Endothelial cell of umbilical vein (primary cell): ENCODE data around the gene SLC66A2. TPM values are rescaled to one million over a fixed set of nuclear protein-coding genes. Genes with fewer than 3 reads are reported as not detected.

Source experiments
- BruUV-seq: library from RNA; stranded (reverse); fragments of 400-500 nt; replicated peaks from 2 replicates; lab custom pipeline; 2021; lab: Mats Ljungman, UMichigan
- CTCF ChIA-PET: fragments of 300-600, 350-600 bp; sonication (Branson Sonifier 250); formaldehyde crosslinking; loops from one replicate; lab custom pipeline; 2021; ENCODE audit warnings: antibody characterized with exemption, inconsistent platforms; lab: Charles Lee
- POLR2A ChIA-PET: fragments of 300-600, 350-600 bp; sonication (Branson Sonifier 250); formaldehyde crosslinking; loops from one replicate; lab custom pipeline; 2021; ENCODE audit warnings: antibody characterized with exemption, inconsistent platforms; lab: Charles Lee
- DNase-seq: peaks from one replicate; pipeline ENCODE4 v3.0.0-alpha.2; 2011; ENCODE audit warnings: low read depth, low spot score
- FAIRE-seq: peaks from 2 replicates; lab custom pipeline; 2011; peaks lifted over from hg19 to GRCh38; lab: Jason Lieb, UNC
- H2AFZ ChIP-seq: 2 replicates; pipeline ENCODE4 v1.6.0; 2012; ENCODE audit warnings: low read depth, low read length, control low read depth, inconsistent platforms
- H3K27ac ChIP-seq: 2 replicates; pipeline ENCODE4 v1.5.1; 2011; ENCODE audit warnings: low read depth, mild to moderate bottlenecking, control low read depth, low read length, moderate library complexity; ENCODE audit not compliant: insufficient read depth
- H3K27me3 ChIP-seq, 2 experiments: 2 replicates each; pipeline versions ENCODE4 v1.6.0 to v1.6.1; 2011; ENCODE audit warnings: low read length in 2 of 2, mixed read lengths in 1 of 2; ENCODE audit not compliant: control insufficient read depth in 2 of 2, insufficient read depth in 2 of 2
- H3K36me3 ChIP-seq, 2 experiments: 2 replicates in 1 of 2; 3 replicates in 1 of 2; pipeline ENCODE4 v1.5.1; 2011; ENCODE audit warnings: low read length in 2 of 2, mild to moderate bottlenecking in 1 of 2, moderate library complexity in 1 of 2; ENCODE audit not compliant: control insufficient read depth in 2 of 2, insufficient read depth in 2 of 2; ENCODE audit errors: extremely low read depth in 1 of 2
- H3K4me1 ChIP-seq: 3 replicates; pipeline ENCODE4 v1.5.1; 2011; ENCODE audit warnings: mild to moderate bottlenecking, low read length; ENCODE audit not compliant: control insufficient read depth, insufficient read depth; ENCODE audit errors: extremely low read depth
- H3K4me2 ChIP-seq: 2 replicates; pipeline ENCODE4 v1.6.1; 2011; ENCODE audit warnings: low read length, control low read depth, mixed read lengths; ENCODE audit not compliant: insufficient read depth
- H3K4me3 ChIP-seq, 3 experiments: fragments of 200-600 bp in 1 of 3; sonication (generic), shearing (Covaris generic) in 1 of 3; replicated peaks in 1 of 3; 2 replicates each; pipeline ENCODE4 v1.5.1; 2011 to 2016; ENCODE audit warnings: control low read depth in 3 of 3, low read length in 3 of 3, mild to moderate bottlenecking in 2 of 3, inconsistent platforms in 1 of 3, low read depth in 1 of 3, moderate library complexity in 1 of 3; ENCODE audit not compliant: insufficient read depth in 1 of 3
- H3K79me2 ChIP-seq: 2 replicates; pipeline ENCODE4 v1.6.0; 2012; ENCODE audit warnings: low read length, inconsistent platforms; ENCODE audit not compliant: control insufficient read depth, insufficient read depth
- H3K9ac ChIP-seq: replicated peaks from 2 replicates; pipeline ENCODE3; 2011; ENCODE audit warnings: low read length, control low read depth; ENCODE audit not compliant: insufficient read depth; ENCODE audit errors: extremely low read depth
- H3K9me1 ChIP-seq: replicated peaks from 3 replicates; pipeline ENCODE4 v1.6.0; 2011; ENCODE audit warnings: mild to moderate bottlenecking, low read length; ENCODE audit not compliant: control insufficient read depth, insufficient read depth; ENCODE audit errors: extremely low read depth
- H3K9me3 ChIP-seq: replicated peaks from 2 replicates; pipeline ENCODE4 v1.5.1; 2012; ENCODE audit warnings: low read length, inconsistent platforms; ENCODE audit not compliant: control insufficient read depth, insufficient read depth
- H4K20me1 ChIP-seq: replicated peaks from 2 replicates; pipeline ENCODE3; 2011; ENCODE audit warnings: mild to moderate bottlenecking, low read length; ENCODE audit not compliant: control insufficient read depth, insufficient read depth; ENCODE audit errors: extremely low read depth
- CTCF ChIP-seq, 2 donors: IDR thresholded peaks; 1 replicate in 1 of 2; 2 replicates in 1 of 2; pipeline ENCODE4 v1.5.1; 2011; ENCODE audit warnings: low read length in 2 of 2, mild to moderate bottlenecking in 2 of 2, moderate library complexity in 2 of 2, control low read depth in 1 of 2, inconsistent platforms in 1 of 2, low read depth in 1 of 2; ENCODE audit not compliant: insufficient read depth in 1 of 2; ENCODE audit errors: extremely low read depth in 1 of 2
- EZH2 ChIP-seq: IDR thresholded peaks from 2 replicates; pipeline ENCODE4 v1.6.1; 2012; ENCODE audit warnings: borderline replicate concordance, low read depth, mild to moderate bottlenecking, moderate library complexity, low read length, inconsistent platforms; ENCODE audit not compliant: severe bottlenecking
- GATA2 ChIP-seq: IDR thresholded peaks from 2 replicates; pipeline ENCODE4 v1.7.0; 2011; ENCODE audit warnings: low read depth, mild to moderate bottlenecking, moderate library complexity, mixed read lengths, low read length; ENCODE audit not compliant: insufficient read length, insufficient read depth
- JUN ChIP-seq: IDR thresholded peaks from 2 replicates; pipeline ENCODE4 v1.6.1; 2011; ENCODE audit warnings: borderline replicate concordance, low read depth; ENCODE audit not compliant: insufficient read length, insufficient read depth
- MYC ChIP-seq: IDR thresholded peaks from one replicate; pipeline ENCODE4 v1.6.1; 2011; ENCODE audit warnings: mild to moderate bottlenecking, low read depth, low read length
- POLR2A ChIP-seq: IDR thresholded peaks from 2 replicates; pipeline ENCODE4 v1.6.1; 2012; ENCODE audit warnings: low read depth, mild to moderate bottlenecking, control low read depth, low read length
- dilution Hi-C: fragments of 300-500 bp; cut with MboI; formaldehyde crosslinking; loops from one replicate; pipeline ENCODE4 v1.15.0; 2019; ENCODE audit warnings: low sequenced_read_pairs; ENCODE audit not compliant: extremely low pct_ligation_motif_present
- intact Hi-C: fragments of 100-400 bp; cut with micrococcal nuclease; formaldehyde crosslinking; loops from one replicate; pipeline ENCODE4 v1.10.0; 2022
- polyA plus RNA-seq, 4 experiments: library from polyadenylated mRNA; depleted of rRNA in 3 of 4; stranded (reverse) in 3 of 4; unstranded in 1 of 4; fragments of >200 nt; gene quantifications; 2 replicates each; pipeline versions ENCODE4 v1.2.1 to v1.2.3, GENCODE V29; 2011 to 2012; ENCODE audit warnings: missing spikeins in 1 of 4
- total RNA-seq: library from RNA; stranded (reverse); gene quantifications from 2 replicates; pipeline ENCODE4 v1.2.3, GENCODE V29; 2021

Gene SLC66A2
- total and polyA plus RNA-seq, 2 donors (not counting 3 experiments of a cell fraction or from before 2014, with no cell fraction given) = 32.5 to 37.1 TPM

GRCh38 chr18:79897940-79898625 lies 53.4 kb downstream of the SLC66A2 start:
- Histone ChIP-seq H3K4me2 (no peak overlapping the region), H3K4me3 (no peak overlapping the region), H3K9ac (no peak overlapping the region), H3K27me3 (no peaks in the 10 kb centered on the region), H3K4me1 (no peaks in the 10 kb centered on the region), H3K36me3 (peaks cover 0 to under 1% of the 10 kb centered on the region in 2 experiments), H3K9me3 (peaks cover 16% of the 10 kb centered on the region), H2AFZ (no peak overlapping the region), H3K79me2 (no peaks in the 10 kb centered on the region), H3K9me1 (no peaks in the 10 kb centered on the region), H3K27ac (no peak overlapping the region), H4K20me1 (no peaks in the 10 kb centered on the region)
- ChIA-PET POLR2A (no interaction called here), CTCF (interaction anchor here (0.6 kb wide), 1 partner anchor 82 kb away, joined by 4 read pairs; no protein-coding TSS in a partner anchor)
- no peak for DNase-seq
- TF ChIP-seq MYC (no peak), CTCF (IDR thresholded peaks at IDR 0.05; ENCODE audit: extremely low read depth in 1 of 2, insufficient read depth in 1 of 2, low read depth in 1 of 2, low read length in 2 of 2) (no peak), POLR2A (no peak), JUN (no peak), GATA2 (no peak), EZH2 (no peak)
- dilution Hi-C loops (no loop called here), intact Hi-C loops (no loop called here)
- no TSS peak for BruUV-seq
- no peak for FAIRE-seq
